ENCODE data around the gene CAMK2D.
A peak's percentile ranks its signal among the peaks of the same experiment; 100 is the strongest.

Gene CAMK2D

GRCh38 chr4:113788888-113789287, 27.4 kb upstream of the CAMK2D start:
- no peak overlapping the region for H3K4me3 ChIP-seq (ENCODE audit: low read depth, low read length)
- no peak for DNase-seq (ENCODE audit: low read depth)
- no peak for TF ChIP-seq CTCF (conservative IDR thresholded peaks at IDR 0.05; ENCODE audit: low read depth, low read length)

GRCh38 chr4:113785781-113786180, 24.2 kb upstream of the CAMK2D start:
- no peak for TF ChIP-seq CTCF (conservative IDR thresholded peaks at IDR 0.05; ENCODE audit: low read depth, low read length)
- DNase-seq (ENCODE audit: low read depth) = no peak

GRCh38 chr4:113784497-113785250, 23.1 kb upstream of the CAMK2D start:
- H3K4me3 ChIP-seq (ENCODE audit: low read depth, low read length) = no peak overlapping the region
- peak; percentile 98 for DNase-seq (ENCODE audit: low read depth)
- TF ChIP-seq CTCF (conservative IDR thresholded peaks at IDR 0.05; ENCODE audit: low read depth, low read length) = no peak

More at GRCh38 chr4:113785781-113786180, 24.2 kb upstream of the CAMK2D start:
- no peak overlapping the region for H3K4me3 ChIP-seq (ENCODE audit: low read depth, low read length)

GRCh38 chr4:113783701-113784100, 22.2 kb upstream of the CAMK2D start:
- TF ChIP-seq CTCF (conservative IDR thresholded peaks at IDR 0.05; ENCODE audit: low read depth, low read length) = no peak
- no peak for DNase-seq (ENCODE audit: low read depth)

GRCh38 chr4:113783289-113783688, 21.8 kb upstream of the CAMK2D start:
- no peak for DNase-seq (ENCODE audit: low read depth)
- no peak for TF ChIP-seq CTCF (conservative IDR thresholded peaks at IDR 0.05; ENCODE audit: low read depth, low read length)
- H3K4me3 ChIP-seq (ENCODE audit: low read depth, low read length) = no peak overlapping the region

More at GRCh38 chr4:113783701-113784100, 22.2 kb upstream of the CAMK2D start:
- no peak overlapping the region for H3K4me3 ChIP-seq (ENCODE audit: low read depth, low read length)

- peak; percentile 70 for DNase-seq (ENCODE audit: low read depth)
- peak; percentile 63 for TF ChIP-seq CTCF (conservative IDR thresholded peaks at IDR 0.05; ENCODE audit: low read depth, low read length)
These were observed 20.0 kb upstream of the CAMK2D start for GRCh38 chr4:113781439-113782040.

GRCh38 chr4:113776679-113777078, 15.1 kb upstream of the CAMK2D start:
- no peak for TF ChIP-seq CTCF (conservative IDR thresholded peaks at IDR 0.05; ENCODE audit: low read depth, low read length)
- no peak overlapping the region for H3K4me3 ChIP-seq (ENCODE audit: low read depth, low read length)
- DNase-seq (ENCODE audit: low read depth) = no peak

More at GRCh38 chr4:113781439-113782040, 20.0 kb upstream of the CAMK2D start:
- no peak overlapping the region for H3K4me3 ChIP-seq (ENCODE audit: low read depth, low read length)
